Stimulated activated CD4-positive, alpha-beta T cell treated with anti-CD3 and anti-CD28 coated beads, Interleukin-4, amount 100 ng/mL, for 48 hours (primary cell): ENCODE results near the gene EEF2.

ENCODE experiments used
- DNase-seq, 2 donors: peaks; one replicate each; pipeline ENCODE4 v3.0.0-alpha.2; 2020; ENCODE audit warnings: low read depth in 2 of 2

The EEF2 gene

DNA sequence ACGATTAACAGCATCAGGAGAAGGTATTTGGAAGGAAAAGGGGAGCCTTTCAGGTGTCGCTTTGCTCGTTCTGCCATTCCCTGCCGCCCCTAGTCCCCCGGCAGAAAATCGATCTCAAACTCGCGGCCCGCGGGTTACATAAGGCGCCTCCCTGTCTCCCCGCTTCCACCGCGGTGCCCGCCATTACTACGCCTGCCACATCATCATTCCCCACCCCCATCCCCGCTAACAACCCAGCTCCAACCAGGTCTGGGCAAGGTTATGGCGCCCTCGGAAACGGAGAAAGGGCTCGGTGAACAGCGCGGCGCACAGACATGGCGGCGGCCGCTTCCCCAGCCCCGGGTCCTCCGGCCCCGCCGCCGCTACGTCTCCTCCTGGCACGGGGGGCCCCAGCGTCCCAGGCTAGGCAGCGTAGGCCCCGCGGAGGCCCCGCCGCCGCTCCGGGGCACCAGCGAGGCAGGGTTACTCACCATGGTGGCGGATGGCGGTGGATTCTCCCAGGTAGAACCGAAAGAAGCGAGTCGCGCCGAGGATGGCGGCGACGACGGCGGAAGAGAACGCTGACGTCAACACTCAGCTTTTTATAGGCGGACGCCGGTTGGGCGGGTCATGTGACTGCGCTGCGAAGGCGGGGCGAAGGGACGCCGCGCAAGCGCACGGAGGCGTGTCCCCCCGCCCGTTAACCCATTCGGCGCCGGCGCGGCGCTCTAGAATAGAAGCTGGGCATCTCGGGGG, at the start of gene EEF2:
TSS of gene EEF2 (minus strand) at position 556 of the 735 bp plus-strand sequence. CDS start at position 473, 83 bp downstream.
- peak; percentile 79 to 88 for DNase-seq

DNA sequence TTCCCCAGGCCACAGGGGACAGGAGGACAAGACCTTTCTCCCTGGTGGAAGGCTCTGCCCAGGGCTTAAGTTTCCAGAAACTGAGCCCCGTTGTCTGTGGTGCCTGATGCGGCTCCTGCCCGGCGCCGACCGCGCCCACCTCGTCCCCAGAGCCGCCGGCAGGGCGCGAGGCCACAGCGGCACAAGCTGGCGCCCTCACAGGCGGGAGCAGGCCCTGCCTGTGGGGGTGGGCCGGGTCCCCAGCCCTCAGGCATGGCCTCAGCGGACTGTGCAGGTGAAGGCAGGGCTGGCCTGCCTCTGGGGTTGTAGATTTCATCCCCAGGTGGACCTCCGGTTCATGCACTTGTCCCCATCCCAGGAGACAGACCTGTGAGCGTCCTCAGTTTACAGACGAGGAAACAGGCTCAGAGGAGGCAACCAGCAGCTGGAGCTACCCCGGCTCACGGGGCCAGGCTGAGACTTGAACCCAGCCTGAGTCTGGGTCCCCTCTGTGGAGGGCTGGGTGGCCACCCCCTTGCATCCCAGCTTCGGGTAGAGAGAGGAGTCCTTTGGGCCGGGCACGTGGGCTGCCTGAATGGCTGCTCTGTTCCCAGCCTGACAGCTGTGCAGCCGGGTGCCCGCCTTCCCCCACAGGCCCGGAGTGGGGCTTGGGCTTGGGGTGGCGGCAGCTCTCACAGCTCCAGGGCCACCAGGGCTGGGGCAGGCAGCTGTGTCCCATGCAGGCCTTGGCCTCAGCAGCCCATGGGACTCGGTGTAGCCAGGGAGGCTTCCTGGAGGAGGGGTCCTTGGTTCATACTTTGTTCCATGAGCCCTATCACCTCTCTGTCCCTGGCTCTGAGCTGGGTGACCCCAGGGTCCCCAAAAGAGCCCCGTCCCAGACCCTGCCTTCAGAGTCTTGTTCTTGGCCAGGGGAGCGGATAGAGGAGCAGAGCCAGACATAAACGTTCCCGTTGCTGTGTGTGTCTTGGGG, 49.1 kb upstream of the EEF2 start:
- no peak for DNase-seq

DNA sequence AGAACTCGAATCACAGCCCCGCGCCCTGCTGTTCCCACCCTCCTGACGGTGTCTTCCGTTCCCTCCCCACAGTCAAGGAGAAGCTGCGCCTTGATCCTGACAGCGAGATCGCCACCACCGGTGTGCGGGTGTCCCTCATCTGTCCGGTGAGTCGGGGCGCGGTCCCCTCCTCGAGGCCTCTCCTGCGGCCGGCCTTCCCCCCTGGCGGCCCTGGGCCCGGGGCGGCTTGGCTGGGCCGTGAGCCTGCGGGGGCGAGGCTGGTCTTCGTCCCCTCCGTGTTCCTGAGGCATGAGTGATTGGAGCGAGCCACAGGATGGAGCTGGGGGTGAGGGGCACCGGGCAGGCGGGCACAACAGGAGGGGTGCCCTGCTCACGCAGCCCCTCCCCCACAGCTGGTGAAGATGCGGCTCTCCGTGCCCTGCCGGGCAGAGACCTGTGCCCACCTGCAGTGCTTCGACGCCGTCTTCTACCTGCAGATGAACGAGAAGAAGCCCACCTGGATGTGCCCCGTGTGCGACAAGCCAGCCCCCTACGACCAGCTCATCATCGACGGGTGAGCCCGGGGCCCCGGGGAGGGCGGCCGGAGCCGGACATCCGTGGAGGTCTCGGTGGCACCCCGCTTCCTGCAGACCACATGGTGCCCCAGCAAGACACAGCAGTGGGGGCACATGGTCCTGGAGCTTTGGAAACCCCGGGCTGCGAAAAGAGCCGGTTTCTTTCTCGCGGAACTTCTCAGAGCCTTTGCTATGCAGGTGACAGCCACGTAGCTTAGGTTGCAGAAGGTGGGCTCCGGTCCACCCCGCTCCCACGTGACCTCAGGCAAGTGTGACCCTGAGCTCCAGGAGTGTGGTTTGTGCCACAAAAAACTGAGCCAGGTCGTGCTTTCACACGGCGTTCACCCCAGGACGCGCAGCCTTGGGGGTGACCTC, 48.0 kb upstream of the EEF2 start:
- DNase-seq, result no peak

DNA sequence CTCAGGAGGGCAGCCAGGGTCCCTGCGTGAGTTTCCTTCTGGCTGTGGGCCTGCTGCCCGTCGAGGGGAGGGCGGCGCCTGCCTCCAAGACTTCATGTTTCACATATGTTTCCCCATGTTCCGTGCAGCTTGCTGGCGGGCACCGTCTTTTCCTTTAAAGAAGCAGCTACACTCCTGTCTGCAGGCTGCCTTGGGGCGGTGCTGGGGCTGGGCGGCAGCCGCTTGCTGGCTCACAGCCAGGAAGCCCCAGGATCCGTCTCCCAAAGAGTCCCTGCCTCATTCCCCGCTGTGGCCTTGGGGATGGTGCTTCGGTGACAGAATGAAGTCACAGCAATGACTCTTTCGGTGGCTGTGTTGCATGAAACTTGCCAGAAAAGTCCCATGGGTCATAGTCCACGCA, 47.2 kb upstream of the EEF2 start:
- no peak for DNase-seq

DNA sequence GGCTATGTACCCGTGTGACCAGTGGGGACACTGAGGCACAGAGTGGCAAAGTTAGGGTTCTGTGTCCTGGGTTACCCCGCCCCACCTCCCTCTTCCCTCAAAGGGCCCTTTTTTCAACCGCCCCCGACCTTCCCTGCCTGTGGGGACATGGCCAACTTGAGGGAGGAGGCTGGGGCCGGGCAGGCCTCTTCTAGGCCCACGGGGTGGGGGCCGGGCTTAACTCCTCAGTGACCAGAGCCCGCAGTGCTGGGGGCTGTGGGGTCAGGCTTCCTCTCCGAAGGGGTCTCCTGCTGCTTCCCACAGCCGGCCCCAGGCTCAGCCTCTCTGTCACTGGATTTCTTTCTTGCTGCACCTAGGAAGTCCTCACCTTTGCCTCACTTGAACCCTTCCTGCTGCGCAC, 46.2 kb upstream of the EEF2 start:
- no peak for DNase-seq

DNA sequence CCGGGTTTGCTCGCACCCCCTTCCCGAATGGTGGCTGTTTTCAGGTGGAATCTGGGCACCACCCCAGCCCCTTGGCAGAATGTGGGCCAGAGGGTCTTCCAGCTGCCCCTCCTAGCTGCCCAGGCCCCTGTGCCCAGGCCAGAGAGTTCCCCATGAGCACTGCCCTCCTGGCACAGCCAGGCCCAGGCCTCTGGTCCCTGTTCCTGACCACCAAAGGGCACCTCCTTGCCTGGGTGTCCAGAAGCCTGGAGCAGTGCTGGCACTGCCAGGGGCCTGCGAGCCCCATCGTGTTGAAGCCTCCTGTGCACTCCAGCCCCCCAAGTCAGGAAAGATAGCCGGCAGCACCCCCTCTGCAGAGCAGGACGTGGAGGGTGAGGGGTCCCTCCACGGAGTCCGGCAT, 45.7 kb upstream of the EEF2 start:
- no peak for DNase-seq

DNA sequence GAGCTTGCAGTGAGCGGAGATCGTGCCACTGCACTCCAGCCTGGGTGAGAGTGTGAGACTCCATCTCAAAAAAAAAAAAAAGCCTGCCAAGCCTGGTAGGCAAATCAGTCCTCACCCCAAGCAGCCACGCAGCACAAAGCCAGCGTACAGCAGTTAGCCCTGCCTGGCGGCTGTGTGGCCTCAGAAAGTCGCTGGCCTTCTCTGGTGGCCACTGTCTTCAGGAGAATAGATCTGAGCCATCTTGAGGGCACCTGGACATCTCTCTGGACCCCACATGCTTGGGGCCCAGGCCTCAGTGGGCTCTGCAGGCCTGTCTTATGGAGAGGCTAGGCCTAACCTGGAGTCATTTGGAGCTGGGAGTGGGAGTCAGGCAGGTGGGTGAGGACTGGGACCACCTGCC, 45.3 kb upstream of the EEF2 start:
- DNase-seq, result no peak

DNA sequence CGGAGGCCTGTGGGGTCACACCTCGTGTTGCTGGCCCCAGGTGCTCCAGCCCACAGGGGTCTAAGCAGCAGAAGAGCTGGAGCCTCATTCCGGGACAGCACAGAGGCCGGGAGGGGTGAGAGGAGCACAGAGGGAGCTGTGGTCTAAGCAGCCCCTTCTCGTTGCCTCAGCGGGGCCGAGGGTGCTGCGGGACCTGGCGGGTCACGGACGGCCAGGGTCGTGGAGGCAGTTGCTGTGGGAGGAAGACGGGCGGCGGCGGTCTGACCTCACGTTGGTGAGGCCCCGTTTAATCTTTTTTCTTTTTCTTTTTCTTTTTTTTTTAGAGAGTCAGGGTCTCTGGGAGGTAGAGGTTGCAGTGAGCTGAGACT, 44.0 kb upstream of the EEF2 start:
- no peak for DNase-seq

DNA sequence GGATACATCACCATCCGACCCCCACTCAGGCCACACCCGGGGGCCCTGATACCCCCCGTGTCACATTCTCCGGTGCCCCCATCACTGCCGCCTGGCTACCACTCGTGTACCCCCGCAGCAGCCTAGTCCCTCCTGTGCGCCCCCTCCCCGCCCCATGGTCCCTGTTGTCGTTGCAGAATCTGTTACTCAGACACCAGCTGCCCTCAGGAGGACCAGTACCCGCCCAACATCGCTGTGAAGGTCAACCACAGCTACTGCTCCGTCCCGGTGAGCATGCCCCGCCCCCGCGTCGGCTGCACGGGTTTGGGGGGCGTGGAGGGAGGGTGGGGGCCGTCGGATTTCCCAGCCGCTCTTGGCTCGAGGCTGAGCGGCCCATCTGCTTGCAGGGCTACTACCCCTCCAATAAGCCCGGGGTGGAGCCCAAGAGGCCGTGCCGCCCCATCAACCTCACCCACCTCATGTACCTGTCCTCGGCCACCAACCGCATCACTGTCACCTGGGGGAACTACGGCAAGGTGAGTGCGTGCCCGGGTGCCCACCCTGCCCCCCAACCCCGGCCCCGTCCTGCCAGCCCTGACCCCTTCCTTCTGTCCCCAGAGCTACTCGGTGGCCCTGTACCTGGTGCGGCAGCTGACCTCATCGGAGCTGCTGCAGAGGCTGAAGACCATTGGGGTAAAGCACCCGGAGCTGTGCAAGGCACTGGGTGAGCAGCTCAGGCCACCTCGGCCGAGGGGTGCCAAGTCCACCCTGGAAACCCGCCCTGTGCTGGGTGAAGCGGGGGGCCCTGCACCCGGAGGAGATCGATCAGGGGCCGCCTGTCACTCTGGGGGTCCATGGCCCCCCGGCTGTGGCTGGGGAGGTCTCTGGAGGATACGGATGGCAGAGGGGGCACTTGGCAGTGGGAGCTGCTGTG, 43.3 kb upstream of the EEF2 start:
- DNase-seq, result no peak

DNA sequence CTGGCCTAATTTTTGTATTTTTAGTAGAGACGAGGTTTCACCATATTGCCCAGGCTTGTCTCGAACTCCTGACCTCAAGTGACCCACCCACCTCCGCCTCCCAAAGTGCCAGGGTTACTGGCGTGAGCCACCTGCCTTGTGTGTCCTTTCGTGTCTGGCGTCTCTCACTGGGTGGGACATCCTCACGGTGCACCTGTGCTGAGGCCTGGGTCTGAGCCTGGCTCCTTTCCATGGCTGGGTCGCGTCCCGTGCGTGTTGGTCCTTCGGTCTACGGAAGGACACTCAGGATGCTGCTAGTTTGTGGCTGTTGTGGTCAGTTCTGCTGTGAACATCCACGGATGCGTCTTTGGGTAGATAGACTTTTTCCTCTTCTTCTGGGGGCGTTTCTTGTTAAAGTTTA, 41.9 kb upstream of the EEF2 start:
- no peak for DNase-seq

DNA sequence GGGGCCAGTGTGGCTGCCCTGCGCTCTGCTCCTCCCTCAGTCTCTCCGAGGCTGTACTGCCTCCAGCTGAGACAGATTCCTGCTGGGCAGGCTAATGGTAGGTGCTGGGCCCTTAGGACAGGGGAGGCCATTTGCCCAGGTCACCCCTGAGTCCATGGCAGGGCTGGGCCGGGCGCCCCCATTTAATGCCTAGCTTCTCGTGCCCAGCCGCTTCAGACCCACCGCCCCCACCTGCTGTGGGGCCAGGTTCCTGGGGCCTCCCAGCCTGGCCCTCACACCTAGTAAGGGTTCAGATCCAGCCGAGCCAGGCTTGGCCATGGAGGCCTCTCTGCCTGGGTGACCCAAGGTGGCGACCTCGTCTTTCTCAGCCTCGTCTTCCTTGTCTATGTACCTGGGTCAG, 40.1 kb upstream of the EEF2 start:
- no peak for DNase-seq

DNA sequence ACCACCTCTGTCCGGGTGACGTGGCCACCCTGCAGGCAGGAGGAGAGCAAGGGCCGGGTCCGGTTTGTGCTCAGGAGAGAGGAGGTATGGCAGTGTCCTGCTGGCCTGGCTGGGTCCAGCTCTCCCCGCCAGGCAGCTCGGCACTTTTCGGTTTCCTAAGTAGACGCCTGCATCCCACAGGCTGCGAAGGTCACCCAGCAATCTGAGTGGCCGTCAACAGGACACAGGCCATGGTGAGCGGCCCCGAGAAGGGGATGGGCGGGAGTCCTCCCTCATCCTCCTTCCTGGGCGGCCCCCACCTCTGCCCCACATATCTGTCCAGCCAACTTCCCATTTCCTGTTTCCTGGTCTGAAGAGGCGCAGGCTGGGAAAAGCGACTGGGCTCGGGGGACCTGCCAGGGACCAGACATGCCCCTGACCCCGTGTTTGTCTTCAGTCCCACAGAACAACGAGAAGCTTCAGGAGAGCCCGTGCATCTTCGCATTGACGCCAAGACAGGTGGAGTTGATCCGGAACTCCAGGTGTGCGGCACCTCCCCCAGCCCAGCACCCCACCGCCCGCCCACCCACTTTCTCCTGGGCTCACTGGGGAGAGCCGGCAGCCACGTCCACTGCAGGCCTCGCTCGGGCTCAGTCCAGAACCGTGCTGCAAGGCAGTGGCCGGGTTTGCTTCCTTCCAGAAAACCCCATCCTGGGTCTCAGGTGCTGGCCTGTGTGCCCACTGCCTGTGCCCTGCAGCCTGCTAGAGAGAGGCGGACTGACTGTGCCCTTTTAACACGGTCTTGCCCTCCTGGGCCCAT, 38.5 kb upstream of the EEF2 start:
- no peak for DNase-seq

DNA sequence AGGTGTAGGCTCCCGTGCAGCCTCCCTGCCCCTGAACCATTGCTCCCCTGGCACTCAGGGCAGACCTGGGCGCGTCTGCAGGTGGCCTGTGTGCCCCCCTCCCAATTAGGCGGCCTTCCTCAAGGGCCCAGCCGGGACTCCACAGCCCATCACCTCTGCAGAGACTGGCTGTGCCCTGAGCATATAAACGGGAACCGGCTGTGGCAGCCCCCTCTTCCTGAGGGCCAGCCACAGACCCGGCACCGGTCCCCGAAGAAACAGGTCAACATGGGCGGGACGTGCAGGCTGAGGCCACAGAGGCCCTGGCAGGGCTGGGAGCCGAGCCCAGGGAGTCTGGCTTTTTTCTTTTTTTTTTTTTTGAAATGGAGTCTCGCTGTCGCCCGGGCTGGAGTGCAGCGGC, 34.3 kb upstream of the EEF2 start:
- no peak for DNase-seq

DNA sequence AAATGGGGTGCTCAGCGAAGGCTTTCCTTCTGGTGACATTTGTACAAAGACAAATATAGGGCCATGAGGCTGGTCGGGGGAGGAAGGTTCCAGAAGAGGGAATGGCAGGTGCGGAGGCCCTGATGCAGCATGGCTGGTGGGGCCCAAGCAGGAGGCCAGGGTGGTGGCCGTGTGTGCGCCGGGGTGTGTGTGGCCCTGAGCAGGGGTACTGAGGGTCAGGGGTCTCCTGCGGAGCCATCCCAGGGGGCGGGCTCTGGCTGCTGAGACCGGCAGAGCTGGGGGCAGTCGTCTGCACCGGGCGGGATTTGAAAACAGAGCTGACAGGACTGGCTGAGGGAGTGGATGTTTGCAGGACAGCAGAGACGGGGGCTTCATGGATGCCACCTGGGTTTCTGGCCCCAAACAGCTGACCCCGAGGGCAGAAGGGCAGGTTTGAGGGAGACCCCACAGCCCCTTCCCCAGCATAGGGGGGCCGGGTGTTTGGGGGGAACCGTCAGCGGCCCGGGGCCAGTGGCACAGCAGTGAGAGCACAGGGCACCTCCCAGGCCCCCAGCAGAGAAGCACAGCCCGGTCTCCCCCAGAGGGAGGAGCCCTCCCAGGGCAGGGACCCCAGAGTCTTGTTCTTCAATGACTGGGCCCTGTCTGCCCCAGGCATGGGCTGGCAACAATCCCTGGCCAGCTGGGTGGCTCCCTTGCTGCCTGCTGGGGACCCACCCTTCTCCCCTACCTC, 33.7 kb upstream of the EEF2 start:
- DNase-seq, result no peak

DNA sequence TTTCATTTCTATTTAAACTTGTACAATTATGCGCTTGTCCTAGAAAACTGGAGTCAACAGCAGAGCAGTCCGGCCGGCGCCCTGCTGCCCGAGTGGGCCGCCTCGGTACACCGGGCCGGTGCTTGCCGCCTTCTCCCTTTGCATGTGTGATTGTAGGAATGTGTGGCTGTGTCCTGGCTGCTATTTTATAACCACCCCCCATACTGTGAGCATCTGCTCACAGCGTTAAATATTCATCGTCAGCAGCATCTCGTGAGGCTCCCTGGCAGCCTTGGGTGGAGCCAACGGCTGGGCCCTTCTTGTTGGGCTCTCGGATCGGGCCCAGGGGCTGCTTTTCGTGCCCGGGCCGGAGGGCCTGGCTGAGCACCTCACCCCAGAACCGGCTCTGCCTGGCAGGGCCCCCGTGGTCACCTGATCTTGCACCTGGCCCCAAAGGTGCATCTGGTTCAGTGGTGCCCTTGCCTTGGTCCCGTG, 32.9 kb upstream of the EEF2 start:
- DNase-seq, result no peak

DNA sequence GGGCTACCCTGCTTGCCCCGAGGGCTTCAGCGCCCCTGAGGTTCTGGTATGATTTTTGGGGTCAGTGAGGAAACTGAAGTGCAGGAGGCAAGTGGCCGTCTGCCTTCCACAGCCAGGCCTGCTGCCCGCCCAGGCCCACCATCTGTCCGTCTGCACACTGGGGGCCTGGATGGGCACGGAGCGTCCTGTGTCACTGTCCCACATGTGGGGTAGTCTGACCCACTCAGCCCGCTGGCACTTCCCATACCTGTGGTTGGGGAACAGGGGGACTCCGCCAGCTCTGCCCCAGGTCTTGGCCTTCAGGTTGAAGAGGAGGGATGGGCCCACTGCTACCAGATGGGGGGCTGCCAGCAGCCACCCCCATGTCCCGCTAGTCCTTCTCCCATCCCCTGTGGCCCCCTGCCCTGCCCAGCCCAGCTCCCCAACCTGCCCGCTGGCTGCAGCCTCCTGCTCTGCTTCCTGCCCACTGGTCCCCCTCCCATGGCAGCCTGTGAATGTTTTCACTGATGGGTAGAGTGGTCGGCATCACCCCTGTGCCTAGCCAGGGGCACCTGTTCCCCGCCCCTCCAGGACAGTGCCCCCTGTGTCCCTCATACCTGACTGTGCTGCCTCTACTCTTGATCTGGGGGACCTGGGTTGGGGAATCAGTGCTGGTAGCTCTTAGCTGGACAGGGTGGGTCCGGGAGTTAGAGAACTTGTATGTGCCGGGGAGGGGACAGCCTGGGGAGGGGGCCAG, 31.8 kb upstream of the EEF2 start:
- DNase-seq, result no peak

DNA sequence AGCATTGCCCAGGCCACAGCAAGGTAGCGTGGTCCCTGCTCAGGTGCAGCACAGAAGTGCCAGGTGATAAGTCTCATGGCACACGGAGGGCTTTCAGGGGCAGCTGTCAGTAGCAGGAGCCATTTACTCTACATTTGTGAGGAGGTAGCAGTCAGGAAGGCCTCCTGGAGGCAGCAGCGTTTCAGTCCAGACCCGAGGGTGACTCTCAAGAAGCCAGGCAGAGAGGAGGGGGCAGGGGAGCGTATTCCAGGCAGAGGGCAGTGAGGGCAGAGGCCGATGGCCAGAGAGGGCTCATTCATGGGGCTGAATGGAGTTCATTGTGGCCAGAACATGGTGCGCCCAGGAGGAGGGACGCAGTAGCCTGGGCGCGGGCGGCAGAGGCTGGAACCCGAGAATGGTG, 31.2 kb upstream of the EEF2 start:
- no peak for DNase-seq

DNA sequence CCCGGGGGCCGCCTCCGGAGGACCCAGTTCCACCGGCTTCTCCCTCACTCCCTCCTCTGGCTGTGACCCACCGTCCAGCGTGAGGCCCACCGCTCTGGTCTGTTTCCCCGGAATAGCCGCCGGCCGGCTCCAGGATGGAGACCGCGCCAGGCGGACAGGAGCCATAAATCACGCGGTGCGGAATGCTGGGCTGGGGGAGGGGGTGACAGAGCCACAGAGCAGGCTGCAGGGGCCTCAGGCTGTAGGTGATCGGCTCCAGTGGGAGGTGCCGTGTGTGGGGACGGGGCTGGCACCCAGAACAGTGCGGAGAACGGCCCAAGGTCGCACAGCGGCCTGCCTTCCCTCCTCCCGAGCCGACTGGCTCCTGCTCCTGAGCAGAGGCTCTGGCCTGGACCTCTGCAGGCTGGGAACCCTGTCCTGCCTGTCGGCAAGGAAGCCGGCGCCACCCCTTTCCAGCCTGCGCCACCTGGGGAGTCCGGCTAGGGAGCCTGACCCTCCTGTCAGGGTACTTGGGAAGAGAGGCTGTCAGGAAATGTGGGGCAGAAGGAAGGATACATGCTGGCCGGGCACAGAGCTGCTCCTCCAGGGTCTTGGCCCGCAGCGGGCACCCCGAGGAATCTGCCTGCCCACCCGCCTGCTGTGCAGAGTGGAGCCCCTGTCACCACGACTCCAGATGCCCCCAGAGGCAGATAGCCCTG, 30.6 kb upstream of the EEF2 start:
- DNase-seq, result no peak
